ENCODE data around the gene NCKIPSD.

NCKIPSD gene

DNA sequence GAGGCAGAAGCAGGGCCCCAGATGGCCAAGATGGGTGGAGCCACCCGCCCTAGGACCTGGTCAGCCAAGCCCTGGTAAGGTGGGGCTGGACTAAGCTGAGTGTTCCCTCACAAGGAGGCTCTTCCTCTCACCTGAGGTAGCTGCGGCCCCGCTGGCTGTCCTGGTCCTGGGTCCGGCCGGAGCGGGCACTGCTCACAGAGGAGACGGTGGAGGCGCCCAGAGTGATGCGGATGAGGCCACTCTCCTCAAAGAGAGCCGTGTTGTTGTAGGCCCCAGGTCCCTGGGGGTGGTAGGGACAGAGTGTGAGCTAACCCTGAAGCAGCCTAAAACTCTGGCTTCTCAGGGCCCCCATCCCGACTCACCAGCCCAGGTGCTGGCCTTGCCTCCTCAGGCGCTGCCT lies 43.1 kb downstream of the NCKIPSD start:
- no peak for FAIRE-seq

DNA sequence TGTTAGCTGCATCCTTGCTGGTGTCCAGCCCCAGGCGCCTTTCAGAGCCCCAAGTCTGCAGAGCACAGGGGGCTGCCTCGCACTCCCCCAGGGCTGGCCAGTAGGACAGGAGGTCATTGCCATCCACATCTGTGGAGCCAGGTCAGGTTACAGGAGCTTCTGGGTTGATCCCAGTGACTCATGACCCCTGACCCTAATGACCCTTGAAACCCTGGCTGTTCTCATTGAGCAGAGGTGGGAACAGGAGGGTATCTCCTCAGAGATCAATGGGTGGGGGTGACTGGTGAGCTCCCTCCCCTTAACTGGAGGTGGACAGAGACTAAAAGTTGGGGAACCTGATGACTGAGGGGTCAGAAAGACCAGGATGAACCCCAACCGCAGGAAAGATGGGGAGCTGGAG lies 44.3 kb downstream of the NCKIPSD start:
- FAIRE-seq, result no peak

DNA sequence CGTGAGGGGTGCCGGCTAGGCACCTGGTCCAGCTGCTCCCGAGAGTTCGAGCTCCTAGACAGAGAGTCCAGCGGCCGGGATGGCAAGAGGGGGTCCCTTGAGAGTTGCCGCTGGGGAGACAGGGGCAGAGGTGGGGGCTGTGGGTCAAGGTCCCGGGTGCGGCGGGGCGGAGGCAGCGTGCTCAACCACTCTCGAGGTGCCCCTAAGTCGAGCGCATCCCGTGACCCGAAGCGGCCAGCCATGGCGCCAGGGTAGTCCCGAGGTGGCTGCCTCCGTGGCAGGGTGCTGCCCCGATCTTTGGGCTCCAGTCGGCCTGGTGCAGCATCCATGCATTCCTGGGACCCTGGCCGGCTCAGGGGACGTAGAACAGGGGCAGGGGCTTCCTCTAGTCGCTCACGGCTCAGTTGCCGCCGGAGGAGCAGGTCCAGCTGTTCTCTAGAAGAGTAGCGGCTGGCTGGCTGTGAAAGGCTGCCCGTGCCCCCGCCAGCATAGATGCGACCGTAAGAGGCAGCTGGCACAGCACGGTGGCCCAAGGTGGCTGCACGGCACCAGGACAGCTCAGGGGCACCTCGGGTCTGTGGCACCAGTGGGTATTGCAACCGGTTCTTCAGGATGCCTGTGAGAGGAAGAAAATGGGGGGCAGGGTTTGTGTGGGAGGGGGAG lies 45.6 kb downstream of the NCKIPSD start:
- FAIRE-seq, result no peak

DNA sequence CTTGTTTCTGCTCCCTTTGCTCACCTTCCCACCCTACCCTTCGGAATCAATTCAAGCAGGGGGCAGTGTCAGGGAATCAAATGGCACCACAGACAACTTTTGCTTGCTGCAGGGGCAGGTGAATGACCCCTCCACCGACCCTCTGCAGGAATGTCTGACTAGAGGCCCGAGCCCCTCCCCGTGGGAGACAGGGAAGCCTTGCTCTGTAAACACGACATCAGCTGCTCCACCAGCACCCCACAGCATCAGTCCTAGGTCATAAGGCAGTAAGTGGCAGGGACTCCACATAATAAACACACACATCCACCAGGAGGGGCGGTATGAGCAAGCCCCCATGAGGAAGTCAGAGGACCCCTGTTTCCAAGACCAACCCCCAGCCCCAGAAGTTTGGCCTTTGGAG lies 48.4 kb downstream of the NCKIPSD start:
- no peak for FAIRE-seq

DNA sequence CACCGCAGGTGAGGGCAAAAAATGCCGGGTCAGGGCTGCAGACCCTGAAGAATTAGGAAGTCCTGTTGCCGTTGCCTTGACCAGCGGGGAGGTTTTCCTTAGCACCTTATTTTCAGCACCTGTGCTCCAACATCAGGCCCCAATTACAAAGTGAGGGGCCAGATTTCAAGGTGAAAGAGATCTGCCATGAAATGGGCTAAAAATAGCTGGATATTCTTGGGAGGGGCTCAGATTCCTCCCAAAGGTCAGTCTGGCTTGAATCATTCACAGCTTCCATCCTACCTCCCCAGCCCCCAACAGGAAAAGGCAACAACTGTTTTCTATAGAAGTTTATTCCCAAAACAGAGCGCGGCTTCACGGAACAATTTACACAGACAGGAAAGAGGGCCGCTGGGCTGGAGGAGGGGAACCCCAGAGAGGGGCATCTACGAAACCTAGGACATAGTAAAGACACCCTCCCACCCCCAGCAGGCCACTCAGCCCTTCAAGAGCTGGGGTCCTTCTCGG lies 49.5 kb downstream of the NCKIPSD start:
- FAIRE-seq, result no peak

DNA sequence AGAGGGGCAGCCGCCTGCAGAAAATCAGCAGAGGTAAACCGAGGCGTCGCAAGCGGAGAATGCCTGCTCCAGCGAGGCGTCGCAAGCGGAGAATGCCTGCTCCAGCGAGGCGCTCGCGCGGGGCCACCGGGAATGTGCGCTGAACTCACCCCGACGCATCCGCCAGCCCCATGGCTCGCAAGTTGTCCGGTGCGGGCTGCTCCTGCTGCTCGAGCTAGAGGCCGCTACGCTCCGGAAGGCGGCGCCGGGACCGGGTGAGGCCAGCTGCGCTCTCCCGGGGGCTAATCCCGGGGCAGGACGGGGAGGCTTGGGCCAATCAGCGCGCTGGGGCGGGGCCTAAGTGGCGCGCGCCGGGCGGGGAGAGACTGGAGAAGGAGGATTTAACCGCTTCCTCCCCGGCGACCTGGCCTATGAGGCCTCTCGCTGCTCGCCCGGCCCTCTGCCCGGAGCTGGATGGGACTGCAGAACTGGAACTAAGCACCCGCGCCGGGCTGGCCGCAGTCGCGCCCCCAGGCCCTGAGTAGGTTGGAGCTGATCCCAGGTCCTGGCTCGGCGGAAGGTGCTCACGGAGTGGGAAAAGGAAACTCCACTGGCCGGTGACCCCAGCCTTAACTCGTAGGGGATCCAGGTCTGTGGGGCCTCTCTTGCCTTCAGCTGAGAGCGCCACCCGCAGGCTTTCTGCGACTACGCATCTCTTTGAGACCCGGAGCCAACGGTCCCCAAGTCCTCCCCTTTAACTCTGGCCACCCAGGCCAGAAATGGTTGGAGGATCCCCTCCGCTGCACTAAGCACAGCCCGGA lies 50.3 kb downstream of the NCKIPSD start, which contains the start of gene SLC26A6:
SLC26A6 (minus strand) TSS at position 240 of the 800 bp plus-strand sequence; CDS start at position 172, 68 bp downstream.
- peak; percentile 98 for FAIRE-seq

DNA sequence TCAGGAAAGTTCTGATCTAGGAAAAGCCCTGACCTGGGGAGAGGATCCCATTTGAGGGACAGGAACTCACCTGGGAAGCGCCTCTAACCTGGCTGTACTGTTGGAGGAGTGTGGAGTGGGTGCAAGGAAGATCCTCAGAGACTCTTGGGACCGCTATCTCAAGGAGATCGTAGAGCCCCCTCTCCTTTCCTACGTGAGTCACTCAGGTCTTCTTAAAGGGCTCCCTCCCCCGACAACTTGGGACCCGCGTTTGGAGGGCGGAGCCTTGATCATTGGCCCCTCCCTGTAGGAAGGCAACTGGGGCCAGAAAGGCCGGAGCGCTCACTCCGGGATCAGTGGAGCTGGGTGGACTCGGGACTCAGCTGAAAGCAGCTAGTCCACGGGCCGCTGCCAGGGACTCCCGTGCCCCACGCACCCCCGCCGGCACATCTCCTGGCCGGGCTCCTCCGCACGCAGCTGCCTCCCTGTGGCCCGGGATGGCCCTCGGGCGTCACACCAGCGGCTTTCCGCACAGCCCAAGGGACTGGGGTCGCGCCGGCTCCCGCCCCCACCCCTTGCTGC lies 51.0 kb downstream of the NCKIPSD start:
- FAIRE-seq, result peak; percentile 30

DNA sequence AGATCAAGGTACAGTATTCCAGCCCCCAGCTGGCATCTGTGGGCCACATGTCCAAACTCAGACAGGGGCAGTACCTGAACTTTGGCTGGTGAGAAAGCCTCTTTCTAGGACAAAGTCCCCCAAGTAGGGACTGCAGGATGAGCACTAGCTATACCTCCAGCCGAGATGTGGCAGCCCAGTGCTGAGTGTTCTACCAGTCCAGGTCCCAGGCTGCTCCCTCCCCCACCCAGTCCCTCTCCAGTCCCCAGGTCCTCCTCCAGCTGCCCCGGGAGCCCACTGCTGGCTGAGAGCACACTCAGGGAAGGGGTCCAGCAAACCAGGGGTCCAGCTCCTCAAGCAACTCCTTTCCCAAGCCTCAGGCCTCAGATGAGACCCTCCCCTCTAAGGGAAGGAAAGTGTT lies 52.0 kb downstream of the NCKIPSD start:
- no peak for FAIRE-seq

DNA sequence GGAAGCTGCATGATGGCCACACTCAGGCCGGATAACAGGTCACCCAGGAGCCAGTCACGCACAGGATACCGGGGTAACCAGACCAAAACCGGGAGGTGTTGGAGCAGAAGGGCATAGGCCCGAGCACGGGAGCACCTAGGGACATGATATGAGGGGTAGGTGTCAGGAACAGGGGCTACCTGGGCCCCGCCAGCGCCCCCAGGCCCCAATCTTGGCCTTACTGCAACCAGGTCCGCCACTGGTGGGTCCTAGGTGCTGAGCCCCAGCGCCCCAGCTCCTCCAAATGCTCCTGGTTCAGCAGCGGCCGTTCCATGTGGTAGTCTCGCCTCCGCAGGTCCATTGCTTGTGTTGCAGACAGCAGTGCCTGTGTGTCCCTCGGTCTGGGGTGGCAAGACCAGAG lies 52.5 kb downstream of the NCKIPSD start:
- no peak for FAIRE-seq

DNA sequence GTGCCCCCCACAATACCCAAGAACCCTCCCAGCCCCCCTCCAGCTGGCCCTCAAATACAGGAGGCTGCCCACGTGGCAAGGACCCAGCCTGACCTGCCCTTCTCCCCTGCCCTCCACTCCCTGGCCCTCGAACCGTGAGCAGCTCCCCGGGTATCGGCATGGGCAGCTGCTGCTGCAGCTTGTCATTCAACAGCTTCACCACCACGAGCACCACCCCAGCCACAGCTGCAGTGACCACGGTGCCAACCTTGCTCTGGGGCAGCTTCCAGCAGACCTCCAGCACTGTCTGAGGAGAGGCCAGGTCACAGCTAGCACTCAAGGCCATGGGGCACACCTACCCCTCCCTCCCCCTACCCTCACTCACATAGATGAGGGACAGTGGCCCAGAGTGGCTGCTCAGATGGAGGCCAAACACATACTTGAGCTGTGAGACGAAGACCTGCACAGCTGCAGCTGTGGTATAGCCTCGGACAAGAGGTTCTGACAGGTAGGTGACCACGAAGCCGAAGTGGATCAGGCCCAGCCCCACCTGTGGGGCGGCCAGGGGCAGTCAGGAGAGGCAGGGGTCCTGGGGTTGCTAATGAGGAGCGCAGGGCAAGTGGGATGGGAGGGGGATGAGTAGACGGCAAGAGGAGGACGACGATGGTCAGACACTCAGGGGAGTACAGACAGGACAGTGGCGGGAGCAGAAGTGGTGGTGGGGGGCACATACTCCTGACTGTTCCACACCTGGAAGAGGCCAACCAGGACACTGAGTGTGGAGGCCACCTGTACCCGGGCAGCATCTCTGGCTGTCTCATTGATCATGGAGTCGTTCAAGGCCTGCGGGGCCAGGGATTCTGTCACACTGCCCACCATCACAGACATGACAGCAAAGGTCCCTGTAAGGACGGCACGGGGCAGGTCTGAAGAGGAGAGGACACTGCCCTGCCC lies 53.9 kb downstream of the NCKIPSD start:
- FAIRE-seq, result no peak

DNA sequence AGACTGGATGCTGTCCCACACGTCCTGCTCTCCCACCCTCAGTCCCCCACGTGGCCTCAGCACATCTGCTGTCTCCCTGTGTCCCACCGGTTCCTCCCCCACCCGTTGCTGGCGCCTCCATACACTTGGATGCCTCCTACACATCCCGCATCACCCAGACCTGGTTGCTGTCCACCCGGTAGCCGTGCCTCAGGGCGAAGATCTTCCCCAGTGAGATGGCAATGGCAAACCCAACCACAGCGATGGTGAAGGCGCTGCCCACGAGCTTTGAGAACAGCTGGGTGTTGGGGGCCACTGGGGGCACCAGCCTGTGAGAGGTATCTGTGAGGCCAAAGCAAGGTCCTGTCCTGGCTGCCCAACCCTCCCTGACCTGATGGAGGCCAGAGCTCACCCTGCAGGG lies 54.9 kb downstream of the NCKIPSD start:
- no peak for FAIRE-seq

DNA sequence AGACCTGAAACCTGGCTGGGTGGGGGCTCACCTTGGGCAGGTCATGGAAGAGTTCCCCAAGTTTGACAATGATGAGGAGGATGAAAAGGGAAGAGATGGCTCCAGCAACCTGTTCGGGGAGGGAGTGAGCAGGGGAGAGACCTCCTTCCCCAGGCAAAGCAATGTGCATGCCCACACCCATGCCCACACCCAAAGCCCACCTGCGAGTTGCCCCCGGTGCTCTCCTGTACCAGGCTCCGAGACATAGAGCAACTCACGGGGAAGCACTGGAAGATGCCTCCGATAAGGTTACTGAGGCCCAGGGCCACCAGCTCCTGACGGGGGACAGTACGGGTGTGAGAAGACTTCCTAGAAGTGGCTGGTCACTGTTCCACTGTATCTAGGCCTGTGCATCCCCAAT lies 55.3 kb downstream of the NCKIPSD start:
- no peak for FAIRE-seq

DNA sequence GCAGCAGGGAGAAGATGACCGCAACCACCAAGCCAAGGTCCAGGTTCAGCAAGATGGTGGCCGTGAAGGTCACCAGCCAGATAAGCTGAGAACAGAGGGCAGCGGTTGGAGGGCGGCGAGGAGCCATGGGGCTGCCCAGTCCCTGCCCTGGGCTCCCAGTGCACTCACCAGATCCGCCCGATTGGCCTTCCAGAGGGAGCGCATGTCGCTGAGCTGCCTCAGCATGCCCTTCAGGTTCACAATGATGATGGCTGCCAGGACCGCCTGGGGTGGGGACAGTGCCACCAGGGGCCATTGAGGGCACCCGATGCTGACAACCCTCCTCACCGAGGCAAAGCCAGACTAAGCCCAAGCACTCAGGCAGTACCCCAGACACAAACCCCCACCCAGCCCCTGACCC lies 55.8 kb downstream of the NCKIPSD start:
- FAIRE-seq, result no peak

DNA sequence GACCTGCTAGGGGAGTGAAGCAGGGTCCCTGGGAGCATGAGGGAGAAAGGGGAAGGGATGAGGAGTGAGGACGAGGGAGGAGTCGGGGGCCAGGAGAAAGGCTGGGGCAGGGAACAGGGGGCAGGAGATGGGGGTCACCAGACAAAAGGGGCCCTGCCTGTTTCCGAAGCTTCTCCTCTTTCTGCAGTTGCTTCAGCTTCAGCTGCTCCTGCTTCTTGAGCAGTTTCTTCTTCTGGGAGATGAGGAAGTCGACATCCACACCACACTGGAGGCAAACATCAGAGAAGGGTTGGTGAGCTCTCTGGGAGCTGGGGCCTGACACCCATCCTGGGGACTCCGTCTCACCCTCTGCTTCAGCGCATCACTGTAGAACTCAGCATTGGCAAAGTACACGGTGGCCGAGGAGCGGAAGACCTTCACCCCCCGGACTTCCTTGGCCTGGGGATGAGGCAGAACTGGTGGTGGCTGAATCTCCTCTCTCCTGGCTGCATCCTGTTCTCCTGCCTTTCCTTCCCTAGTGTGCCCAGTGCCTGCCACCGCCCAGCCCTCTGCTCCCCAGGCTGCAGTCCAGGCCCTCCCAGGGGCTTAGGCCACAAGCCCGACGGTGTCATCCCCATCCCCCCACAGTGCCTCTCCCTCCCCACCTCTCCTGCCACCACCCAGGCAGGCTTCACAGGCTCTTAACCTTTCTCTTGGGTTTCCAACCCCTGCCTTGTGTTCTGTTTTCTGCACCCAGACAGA lies 57.3 kb downstream of the NCKIPSD start:
- no peak for FAIRE-seq

DNA sequence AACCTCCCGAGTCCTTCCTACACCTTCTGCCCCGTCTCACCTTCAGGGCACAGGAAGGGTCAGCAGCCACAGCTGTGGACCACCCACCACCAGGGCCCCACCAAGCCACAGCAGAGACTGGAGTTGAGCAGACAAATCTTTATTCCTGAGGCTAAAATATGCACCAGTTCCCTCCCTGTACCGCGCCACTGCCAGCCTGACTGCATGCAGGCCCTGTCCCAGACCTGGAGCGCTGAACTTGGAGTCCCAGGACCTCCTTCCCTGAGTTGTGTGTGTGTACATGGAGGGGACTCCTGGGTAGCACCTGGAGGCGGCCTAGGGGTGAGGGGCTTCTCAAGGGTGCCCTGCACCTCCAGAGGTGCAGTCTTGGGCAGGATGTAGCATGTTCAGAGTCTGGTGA lies 60.1 kb downstream of the NCKIPSD start:
- no peak for FAIRE-seq

DNA sequence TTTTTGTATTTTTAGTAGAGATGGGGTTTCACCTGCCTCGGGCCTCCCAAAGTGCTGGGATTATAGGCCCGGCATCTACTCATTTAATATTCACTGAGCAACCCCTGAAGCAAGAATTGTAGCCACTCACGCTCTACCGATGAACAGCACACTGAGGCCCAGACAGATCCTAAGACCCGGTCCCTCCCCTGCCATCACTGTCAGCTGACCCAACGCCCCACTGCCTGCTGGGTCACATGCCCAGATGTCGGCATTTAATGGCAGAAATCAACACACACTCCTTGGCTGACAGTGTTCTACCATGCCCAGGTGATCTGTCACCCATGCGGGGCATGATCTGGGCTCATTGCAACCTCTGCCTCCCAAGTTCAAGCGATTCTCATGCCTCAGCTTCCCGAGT lies 60.9 kb downstream of the NCKIPSD start:
- no peak for FAIRE-seq

DNA sequence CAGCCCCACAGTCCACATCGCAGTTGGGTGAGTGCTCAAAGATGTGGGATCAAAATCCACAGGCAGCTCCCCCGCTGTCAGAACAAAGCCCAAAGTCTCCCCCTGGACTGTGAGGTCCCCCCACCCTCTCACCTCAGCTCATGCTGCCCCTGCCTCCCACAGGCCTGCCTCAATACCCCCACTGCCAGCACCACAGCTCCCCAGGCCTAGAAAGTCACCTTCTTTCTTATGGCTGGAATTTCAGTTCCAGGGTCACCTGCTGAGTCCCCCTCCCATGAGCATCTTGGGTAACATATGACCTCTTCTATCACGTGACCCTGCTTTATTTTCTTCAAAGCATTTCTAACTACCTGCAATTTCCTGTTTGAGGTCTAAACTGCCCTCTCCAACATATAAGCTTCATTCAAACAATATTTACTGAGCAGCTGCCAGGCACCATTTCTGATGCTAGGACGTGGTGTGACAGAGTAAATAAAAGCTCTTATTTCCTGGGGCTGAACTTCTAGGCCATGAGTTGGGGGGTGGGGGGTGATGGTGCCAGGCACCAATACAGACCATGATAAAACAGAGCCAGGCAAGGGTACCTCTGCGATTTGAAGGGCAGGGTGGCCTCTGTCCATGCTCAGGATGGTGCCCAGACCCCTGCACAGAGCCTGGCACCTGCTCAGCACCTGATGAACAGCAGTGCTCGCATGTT lies 61.7 kb downstream of the NCKIPSD start:
- no peak for FAIRE-seq

Data from G401.6 (cell line).